Fibroblast of skin of scalp (primary cell): ENCODE results near the gene TBX21.

Experiments used
- DNase-seq: peaks from one replicate; pipeline ENCODE4 v3.0.0-alpha.2; 2013

The TBX21 gene

DNA sequence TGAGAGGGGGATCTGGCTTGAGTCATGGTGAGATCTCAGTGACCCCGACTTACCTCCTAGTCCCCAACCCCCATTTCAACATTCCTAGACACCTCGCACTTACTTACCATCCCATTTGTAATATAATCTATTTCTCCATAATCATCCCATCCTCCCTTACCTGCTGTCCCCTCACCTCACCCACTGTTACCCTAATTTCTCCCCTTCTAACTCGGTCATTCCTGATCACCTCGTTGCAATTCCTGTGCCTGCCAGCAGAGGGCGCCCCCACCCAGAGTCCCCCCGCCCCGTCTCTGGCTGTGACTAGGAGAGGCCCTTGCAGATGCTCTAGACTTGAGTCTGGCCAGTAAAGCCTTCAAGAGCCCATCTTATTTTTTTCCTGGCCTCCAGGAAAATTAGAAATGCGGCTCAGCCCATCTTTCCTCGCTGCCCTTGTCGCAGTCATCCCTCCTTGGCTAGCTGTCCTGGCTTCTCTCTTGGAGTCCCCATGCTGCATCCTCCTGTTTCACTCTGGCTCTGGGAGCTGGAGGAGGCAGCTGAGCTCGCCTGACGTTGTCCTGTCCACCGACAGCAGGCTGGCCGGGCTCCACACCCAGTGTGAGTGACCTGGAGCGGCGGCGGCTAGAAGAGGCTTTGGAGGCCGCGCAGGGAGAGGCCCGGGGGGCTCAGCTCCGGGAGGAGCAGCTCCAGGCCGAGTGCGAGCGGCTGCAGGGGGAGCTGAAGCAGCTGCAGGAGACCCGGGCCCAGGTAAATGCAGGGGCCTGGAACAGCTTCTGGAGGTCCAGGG lies 34.1 kb upstream of the TBX21 start:
- DNase-seq, result peak; percentile 61

- no peak for DNase-seq
Observed at GRCh38 chr17:47699536-47699840, 33.5 kb upstream of the TBX21 start.

- DNase-seq, result no peak
Observed at GRCh38 chr17:47700471-47701449, 32.3 kb upstream of the TBX21 start.

DNA sequence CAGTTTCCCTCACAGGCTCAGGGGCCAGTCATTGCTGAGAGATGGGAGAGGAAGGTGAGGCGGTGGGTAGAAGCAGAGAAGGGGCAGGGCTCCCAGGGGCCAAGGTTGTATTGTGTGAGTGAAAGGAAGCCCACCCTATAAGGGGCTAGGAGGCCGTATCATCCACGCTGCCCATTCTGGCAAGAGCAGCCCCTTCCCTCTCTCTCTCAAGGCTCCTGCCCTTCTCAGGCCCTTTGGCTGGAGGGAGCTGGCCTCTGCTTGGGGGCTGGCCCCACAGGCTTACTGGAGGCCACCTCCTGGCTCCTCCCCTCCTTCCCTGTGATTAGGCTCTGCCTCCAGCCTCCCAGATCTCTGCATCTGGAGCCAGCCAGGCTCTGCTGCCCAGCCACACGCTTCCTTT lies 31.4 kb upstream of the TBX21 start:
- no peak for DNase-seq

DNA sequence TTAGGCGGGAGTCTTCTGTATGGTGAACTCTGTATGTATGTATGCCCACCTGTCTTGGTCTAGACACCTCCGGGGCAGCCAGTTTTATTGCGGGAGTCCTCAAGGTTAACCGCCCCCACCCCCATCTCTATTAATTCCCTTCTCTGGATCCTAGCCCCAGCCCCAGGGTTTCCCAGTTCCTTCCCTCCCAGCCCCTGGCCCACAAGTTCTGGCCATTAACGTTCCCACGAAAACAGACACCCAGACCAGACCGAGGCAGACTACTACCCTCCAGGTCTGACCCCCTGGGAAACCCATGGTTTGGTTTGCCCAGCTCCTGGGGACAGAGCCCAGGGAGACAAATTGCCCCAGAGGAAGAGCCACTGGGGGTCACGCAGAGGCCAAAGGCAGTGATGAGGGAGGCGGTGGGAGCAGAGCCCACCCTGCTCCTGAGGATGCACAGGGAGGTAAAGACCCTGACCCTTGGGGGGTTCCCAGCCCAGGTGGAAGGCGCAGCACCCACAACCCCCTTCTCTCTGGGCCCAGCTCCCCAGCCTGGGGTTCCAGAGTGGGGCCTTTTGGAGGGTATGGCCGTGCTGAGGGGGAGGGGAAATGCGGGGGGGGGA lies 30.5 kb upstream of the TBX21 start:
- no peak for DNase-seq

- no peak for DNase-seq
Observed at GRCh38 chr17:47703191-47703591, 29.8 kb upstream of the TBX21 start.

DNA sequence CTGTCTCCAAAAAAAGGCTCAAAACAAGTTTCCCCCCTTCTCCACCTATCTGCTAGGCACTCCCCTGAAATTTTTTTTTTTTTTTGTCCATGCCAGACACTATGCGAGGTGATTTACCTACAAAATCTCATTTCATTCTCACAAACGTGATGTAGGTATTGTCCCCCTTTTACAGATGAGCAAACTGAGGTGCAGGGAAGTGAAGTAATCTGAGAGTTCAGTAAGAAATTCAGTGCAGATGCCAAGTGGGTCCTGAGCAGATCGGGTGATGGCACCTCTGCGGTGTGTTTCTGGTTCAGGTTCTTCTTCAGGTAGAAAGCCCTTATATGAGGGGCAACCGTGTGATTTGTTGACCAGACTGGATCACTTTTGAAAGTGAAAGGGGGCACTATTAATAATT lies 29.4 kb upstream of the TBX21 start:
- DNase-seq, result no peak

GRCh38 chr17:47704116-47704515 lies 28.9 kb upstream of the TBX21 start:
- DNase-seq, result no peak

GRCh38 chr17:47704736-47705135 lies 28.3 kb upstream of the TBX21 start:
- no peak for DNase-seq

DNA sequence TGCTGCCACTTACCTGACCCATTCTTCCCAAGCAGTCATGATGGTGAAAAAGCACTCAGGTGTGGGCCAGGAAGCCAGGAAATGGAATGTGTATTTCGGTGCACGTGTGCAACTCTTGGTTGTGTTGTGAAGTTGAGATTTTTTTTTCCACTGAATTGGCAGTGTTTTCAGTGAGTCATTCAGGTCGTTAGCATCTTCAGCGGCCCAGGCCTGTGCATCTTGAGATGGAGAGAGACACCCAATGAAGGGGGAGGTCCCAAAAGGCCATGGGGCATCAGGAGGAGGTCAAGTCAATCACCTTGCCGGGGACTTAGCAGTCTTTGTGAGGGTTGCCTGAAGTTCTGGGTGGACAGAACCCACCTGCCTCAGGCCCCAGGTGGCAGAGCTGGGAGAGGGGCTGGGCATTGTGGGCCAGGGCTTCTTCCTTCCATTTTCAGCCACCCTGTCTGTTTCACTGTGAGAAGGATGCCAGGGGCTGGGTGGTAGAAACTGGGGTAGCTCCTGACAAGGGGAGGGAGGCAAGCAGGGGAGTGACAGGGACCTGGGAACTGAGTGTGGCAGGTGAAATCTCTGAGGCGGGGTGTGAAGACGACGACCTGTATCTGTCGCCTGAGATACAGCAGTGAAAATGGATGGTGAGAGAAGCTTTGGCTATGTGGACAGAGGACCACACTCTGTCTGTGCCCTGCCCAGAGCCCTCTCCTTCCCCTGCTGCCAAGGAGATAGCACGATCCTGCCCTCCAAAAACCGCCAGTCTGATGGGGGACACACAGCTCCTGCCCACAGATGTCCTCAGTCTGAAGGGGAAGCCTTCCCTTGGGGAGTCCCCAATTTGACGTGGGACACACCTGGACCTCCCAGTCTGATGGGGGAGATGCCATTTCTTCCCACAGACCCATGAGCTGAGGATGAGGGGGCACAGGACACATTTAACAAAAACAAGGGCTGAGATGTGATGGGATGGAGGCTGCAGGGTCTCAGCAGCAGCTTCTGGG lies 27.2 kb upstream of the TBX21 start:
- DNase-seq, result no peak

DNA sequence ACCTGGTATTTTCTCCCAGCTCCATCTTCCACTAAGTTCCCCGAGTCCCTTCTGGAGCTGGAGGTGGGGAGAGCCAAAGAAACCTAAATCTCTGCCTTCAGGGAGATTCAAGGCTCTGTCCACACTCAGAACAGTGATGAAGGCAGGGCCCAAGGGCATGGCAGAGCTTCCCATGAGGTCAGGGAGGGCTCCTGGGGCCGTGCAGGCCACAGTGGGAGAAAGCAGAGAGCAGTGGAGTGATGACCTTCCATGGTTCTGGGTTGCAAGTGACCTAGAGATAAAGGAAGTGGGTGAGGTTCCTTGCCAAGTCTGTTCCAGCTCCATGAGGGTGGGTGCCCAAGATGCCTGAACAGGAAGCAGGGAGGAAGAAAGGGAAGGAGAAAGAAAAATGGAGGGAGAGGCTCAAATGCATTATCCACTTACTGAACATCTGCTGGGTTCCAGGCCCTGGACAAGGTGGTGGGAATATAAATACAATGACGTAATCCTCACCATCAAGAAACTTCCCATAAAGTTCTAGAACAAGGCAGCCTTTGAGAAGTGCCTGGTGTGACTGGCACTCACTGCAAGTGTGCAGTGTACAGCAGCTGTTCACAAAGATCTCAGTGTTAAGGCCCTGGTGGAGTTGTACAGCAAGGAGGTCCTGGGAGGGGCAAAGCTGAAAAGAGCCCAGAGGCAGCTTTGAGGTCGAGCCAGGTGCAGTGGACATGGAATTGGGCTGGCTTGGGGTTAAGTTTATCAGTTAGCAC lies 25.8 kb upstream of the TBX21 start:
- DNase-seq, result no peak

GRCh38 chr17:47707884-47708283 lies 25.2 kb upstream of the TBX21 start:
- no peak for DNase-seq

DNA sequence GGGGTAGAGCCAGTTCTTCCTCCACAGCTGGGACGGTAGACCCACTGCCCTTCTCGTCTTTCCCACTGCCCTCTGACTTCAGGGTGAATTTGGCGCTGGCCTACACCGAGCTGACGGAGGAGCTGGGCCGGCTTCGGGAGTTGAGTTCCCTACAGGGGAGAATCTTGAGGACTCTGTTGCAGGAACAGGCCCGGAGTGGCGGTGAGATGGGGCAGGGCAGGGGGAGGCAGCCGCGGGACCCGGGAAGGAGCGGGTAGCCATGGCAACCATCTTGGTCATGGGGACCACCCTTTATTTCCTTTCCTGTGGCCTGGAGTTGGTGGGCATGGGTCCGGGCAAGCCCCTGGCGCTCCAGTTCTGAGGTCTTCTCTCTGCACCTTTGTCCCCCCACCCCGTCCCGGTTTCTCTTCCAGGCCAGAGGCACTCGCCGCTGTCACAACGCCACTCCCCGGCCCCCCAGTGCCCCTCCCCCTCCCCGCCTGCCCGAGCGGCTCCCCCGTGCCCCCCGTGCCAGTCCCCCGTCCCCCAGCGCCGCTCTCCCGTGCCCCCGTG lies 24.6 kb upstream of the TBX21 start:
- no peak for DNase-seq

- no peak for DNase-seq
Observed at GRCh38 chr17:47708864-47709541, 24.0 kb upstream of the TBX21 start.

DNA sequence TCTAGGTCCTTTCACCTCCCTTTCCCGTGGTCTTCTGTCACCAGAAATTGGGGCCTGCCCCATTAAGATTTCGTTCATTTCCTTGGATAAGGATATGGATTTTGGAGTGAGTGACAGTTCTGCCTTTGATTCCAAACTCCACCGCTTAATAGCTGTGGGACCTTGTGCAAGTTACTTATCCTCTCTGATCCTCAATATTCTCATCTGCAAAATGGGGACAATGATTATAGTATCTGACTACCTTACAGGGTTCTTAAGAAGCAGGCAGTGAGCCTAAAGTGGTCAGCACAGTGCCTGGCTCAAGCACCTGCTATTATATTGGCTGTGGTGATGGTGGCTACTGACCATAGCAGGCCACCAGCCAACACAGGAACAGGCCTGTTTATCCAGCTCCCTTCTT lies 23.4 kb upstream of the TBX21 start:
- DNase-seq, result no peak

- no peak for DNase-seq
Observed at GRCh38 chr17:47711366-47712099, 21.5 kb upstream of the TBX21 start.

GRCh38 chr17:47712330-47713023 lies 20.6 kb upstream of the TBX21 start:
- no peak for DNase-seq

GRCh38 chr17:47713980-47714700 lies 18.9 kb upstream of the TBX21 start:
- DNase-seq, result no peak
